ENCODE measurements around the gene DDR2. TPM values are rescaled to one million over a fixed set of nuclear protein-coding genes. Genes with fewer than 3 reads are reported as not detected.

Gene DDR2
- total RNA-seq, 1 donor from 2014 or later, result 0.37 TPM

DNA sequence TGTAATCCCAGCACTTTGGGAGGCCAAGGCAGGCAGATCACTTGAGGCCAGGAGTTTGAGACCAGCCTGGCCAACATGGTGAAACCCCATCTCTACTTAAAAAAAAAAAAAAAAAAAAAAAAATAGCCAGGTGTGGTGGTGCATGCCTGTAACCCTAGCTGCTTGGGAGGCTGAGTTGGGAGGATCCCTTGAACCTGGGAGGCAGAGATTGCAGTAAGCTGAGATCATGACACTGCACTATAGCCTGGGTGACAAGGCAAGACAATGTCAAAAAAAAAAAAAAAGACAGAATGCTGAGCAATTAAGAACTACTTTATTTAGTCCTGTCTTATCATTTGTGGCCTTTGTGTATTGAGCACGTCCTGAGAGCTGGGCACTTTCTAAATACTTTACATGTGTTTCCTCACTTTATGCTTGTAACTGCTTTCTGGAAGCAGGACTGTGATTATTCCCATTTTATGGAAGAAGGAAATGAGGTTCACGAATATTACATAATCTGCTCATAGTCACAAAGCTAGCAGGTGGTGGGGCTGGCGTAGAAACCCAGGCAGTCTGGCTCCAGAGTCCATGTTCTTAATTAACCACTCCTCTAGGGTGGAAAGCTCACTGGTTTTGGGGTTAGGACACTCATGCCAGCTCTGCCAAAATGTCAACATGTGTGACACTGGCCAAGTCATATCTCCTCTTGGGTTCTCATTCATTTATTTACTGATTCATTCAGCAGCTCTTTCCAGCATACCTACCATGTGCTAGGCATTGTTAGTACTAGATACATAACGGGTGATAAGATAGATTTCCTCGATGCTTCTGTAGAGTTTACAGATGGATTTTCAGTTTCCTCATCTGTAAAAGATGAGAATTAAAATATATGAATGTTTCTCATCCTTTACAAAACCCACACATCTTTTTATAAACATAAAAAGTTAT, 57.7 kb downstream of the DDR2 start:
- intact Hi-C loops (cut with micrococcal nuclease), result no loop called here
- Mint-ChIP-seq H3K36me3 (ENCODE audit: low read depth) (no peaks in the 10 kb centered on the region), H3K4me3 (no peak overlapping the region), H3K9me3 (no peaks in the 10 kb centered on the region), H3K4me1 (peaks cover 3% of the 10 kb centered on the region), H3K27ac (no peak overlapping the region), H3K27me3 (peaks cover 2% of the 10 kb centered on the region)
- no peak for DNase-seq

DNA sequence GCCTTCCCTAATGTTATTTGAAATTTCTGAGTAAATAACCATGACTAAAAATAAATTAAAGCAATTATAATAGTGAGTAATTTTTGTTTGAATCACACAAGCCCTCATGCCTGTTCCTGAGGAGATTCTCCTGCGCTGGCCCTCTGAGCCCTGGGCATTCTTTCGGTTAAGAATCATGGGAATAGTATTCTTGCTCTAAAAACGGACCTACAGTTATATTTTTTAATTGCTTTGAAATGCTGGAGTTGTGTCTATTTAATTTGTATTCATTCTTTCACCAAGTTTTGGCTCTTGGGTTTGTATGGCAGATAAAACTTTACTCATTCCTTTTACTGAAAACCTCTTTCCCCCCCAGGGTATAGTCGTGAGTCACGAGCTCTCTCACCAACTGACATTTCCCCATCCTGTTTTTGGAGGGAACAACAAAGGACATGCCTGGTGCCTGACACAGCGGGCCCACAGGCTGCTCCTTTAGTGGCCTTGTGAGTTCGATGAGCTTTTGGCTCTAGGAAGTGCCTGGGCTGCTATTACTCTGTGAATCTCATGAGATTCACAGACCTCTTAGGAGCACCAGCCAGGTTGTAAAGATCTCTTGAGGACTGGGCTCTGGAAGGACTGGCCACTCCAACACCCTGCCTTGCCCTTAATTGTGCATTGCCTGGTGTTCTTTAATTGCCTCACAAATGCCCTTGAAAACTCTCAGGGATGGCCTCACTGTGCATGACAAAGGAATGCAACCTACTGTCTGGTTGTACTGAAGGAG, 58.6 kb downstream of the DDR2 start:
- intact Hi-C loops (cut with micrococcal nuclease), result no loop called here
- H3K4me3 Mint-ChIP-seq, result no peak overlapping the region
- peaks cover 2% of the 10 kb centered on the region for H3K27me3 Mint-ChIP-seq
- DNase-seq, result no peak
- no peaks in the 10 kb centered on the region for H3K36me3 Mint-ChIP-seq (ENCODE audit: low read depth)
- H3K27ac Mint-ChIP-seq, result no peak overlapping the region
- peaks cover 3% of the 10 kb centered on the region for H3K4me1 Mint-ChIP-seq
- H3K9me3 Mint-ChIP-seq, result no peaks in the 10 kb centered on the region

DNA sequence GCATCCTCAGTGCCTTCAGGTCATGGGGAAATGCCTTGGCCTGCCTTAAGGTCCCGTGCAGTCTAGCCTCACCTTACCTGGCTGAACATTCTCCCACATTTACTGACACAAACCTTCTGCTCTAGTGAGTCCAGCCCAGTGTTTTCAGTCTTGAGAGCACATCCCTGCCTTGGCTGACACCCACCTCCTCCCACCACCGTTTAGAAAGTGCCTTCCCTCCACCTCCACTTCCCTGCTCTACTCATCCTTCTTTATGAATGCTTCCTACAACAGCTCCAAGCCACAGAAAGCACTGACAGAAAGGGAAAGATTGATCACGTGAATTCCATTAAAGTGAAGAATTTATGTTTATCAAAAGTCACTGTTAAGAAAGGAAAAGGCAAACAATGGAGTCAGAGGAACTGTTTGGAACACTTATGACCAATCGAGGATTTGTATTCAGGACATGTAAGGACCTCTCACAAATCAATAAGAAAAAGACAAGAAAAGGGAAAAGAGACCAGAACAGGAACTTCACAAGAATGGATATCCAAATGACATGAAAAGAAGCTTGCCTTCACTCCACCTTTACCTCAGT, 59.8 kb downstream of the DDR2 start:
- Mint-ChIP-seq H3K27me3 (peaks cover 3% of the 10 kb centered on the region), H3K27ac (no peak overlapping the region), H3K9me3 (no peaks in the 10 kb centered on the region), H3K36me3 (ENCODE audit: low read depth) (no peaks in the 10 kb centered on the region), H3K4me1 (peaks cover 3% of the 10 kb centered on the region), H3K4me3 (no peak overlapping the region)
- intact Hi-C loops (cut with micrococcal nuclease), result no loop called here
- DNase-seq, result no peak

DNA sequence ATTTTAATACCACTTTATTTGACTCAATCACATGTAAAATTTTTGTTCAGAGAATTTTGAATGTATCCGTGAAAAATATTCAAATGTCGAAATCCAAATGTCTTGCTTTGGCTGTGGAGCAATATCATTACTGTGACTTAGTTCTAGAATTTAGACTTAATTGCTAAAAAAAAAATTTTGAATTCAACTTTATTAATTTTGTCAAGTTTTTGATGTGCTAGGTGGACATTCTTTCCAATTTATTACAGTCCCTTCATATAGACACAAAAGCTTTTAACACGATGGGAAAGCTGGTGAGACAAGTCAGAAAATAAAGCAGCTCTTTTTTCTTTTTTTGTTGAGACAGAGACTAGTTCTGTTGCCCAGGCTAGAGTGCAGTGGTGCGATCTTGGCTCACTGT, 62.6 kb downstream of the DDR2 start:
- intact Hi-C loops (cut with micrococcal nuclease), result no loop called here
- no peaks in the 10 kb centered on the region for H3K9me3 Mint-ChIP-seq
- H3K4me1 Mint-ChIP-seq, result no peaks in the 10 kb centered on the region
- peaks cover 3% of the 10 kb centered on the region for H3K27me3 Mint-ChIP-seq
- H3K36me3 Mint-ChIP-seq (ENCODE audit: low read depth), result no peaks in the 10 kb centered on the region
- no peak for DNase-seq
- no peak overlapping the region for H3K27ac Mint-ChIP-seq
- no peak overlapping the region for H3K4me3 Mint-ChIP-seq

DNA sequence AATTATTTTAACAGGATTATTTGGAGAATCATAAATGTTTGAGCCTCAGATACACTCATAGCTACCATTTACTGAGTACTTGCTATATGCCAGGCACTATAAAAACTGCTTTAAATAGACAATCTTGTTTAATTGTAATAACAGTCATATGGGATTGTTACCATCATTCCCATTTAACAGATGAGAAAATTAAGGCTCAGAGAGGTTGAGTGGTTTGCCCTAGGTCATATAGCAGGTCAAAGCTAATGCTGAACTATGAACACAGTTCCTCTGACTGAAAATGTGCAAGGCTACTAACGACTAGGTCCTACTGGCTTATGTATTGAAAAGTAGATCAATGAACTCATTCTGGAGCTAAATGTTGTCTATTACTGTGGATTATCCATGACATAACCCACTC, 63.4 kb downstream of the DDR2 start:
- no peaks in the 10 kb centered on the region for H3K9me3 Mint-ChIP-seq
- no peak overlapping the region for H3K4me3 Mint-ChIP-seq
- intact Hi-C loops (cut with micrococcal nuclease), result no loop called here
- no peaks in the 10 kb centered on the region for H3K4me1 Mint-ChIP-seq
- no peaks in the 10 kb centered on the region for H3K36me3 Mint-ChIP-seq (ENCODE audit: low read depth)
- H3K27me3 Mint-ChIP-seq, result peaks cover 3% of the 10 kb centered on the region
- DNase-seq, result no peak
- no peak overlapping the region for H3K27ac Mint-ChIP-seq

DNA sequence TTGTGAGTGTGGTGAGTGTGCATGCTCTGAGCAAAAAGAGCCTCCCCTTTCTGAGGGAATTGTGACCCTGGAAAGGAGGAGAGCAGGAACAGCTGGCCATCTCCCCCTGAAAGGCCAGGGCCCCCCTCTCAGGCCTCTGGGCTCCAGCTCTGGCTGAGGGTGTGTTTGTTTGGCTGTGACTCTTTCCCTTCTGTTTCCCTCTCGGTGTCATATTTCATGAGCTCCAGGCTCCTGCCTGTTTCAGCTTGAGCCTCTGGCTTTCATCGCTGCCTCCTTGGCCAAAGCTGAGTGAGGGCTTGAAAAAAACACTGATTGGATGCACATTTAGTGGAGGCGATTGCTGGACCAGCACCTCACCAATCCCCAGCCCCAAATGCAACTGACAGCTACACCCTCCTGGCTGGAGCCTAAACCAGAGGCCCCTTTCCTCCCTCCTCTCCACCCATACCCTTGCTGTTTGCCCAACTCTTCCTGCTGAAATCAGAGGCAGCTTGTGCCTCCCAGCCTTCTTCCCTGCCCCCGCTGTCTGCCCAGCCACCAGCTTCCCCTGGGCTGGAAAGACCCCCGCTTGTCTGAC, 64.1 kb downstream of the DDR2 start:
- no peaks in the 10 kb centered on the region for H3K9me3 Mint-ChIP-seq
- H3K27me3 Mint-ChIP-seq, result peaks cover 3% of the 10 kb centered on the region
- H3K27ac Mint-ChIP-seq, result no peak overlapping the region
- no peaks in the 10 kb centered on the region for H3K36me3 Mint-ChIP-seq (ENCODE audit: low read depth)
- no peak overlapping the region for H3K4me3 Mint-ChIP-seq
- no peaks in the 10 kb centered on the region for H3K4me1 Mint-ChIP-seq
- intact Hi-C loops (cut with micrococcal nuclease), result no loop called here
- DNase-seq, result no peak

DNA sequence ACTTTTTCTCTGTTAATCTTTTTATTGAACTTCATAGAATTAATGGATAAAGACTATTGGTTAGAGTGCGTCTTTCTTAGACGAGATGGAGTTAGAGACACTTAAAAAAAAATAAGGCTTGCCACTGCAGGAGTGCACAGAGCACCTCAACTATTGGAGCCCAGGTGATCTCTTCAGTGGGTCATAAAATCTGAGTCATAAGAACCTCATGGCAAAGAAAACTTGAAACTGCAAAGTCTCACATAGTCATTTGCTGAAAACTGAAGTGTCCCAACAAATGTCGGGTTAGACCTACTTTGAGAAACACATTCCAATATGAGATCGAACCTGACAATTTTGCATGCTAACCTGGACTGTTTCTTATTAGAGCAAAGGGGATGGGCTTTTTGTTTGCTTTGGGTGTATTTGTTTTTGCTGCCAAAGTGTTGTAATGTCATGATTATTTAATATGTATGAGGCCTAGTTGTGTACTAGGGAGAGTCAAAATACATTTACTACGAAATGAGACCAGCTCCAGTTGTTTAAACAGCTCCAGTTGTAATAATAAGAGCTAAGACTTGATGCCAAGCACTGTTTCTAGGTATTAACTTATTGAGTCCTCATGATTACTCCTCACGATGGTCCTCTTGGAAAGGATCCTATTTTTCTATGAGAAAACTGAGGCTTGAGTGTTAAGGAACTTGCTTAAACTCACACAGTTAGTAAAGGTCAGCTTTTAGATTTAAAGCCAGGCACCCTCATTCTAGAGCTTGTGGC, 65.1 kb downstream of the DDR2 start:
- H3K27ac Mint-ChIP-seq, result no peak overlapping the region
- H3K9me3 Mint-ChIP-seq, result no peaks in the 10 kb centered on the region
- intact Hi-C loops (cut with micrococcal nuclease), result no loop called here
- H3K4me3 Mint-ChIP-seq, result no peak overlapping the region
- peaks cover 3% of the 10 kb centered on the region for H3K27me3 Mint-ChIP-seq
- no peak for DNase-seq
- H3K36me3 Mint-ChIP-seq (ENCODE audit: low read depth), result no peaks in the 10 kb centered on the region
- H3K4me1 Mint-ChIP-seq, result no peaks in the 10 kb centered on the region

DNA sequence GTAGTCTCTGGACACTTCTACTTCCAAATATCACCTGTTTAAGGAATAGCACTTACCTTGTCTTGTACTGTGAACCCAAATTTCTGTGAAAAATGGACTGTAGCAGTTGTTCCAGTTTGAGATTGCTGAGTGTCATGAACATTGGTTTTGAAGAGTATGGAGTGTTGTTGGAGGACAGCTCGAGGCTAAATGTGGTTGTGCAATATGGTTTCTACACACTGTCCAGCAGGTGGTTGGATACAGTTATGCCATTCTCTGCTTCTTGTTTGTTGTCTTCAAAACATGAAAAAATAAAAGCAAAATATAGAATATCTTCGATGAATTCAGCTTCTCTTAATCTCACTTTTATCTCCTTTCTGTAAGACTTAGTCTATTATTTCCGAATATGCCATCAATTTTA, 67.1 kb downstream of the DDR2 start:
- no peak for DNase-seq
- Mint-ChIP-seq H3K27me3 (peaks cover 3% of the 10 kb centered on the region), H3K36me3 (ENCODE audit: low read depth) (no peaks in the 10 kb centered on the region), H3K27ac (no peak overlapping the region), H3K4me1 (no peaks in the 10 kb centered on the region), H3K4me3 (no peak overlapping the region), H3K9me3 (no peaks in the 10 kb centered on the region)
- intact Hi-C loops (cut with micrococcal nuclease), result no loop called here

DNA sequence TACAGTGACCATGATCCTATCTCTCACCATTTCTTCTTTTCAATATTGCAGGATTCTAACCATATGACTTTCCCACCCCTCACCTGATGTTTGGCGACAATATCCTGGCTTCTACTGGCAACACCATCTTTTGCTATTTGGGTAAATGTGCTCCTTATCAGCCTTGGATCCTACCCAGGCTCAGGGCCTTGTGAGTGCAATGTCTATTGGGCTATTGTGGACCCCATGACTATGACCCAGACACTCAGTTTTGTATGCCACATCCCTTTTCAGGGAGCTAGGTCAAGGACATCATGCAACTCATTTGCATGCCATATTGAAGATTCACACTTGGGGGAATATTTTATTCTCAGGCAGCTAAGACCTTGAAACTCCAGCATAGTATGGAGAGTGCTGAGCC, 67.9 kb downstream of the DDR2 start:
- intact Hi-C loops (cut with micrococcal nuclease), result no loop called here
- Mint-ChIP-seq H3K9me3 (no peaks in the 10 kb centered on the region), H3K36me3 (ENCODE audit: low read depth) (no peaks in the 10 kb centered on the region), H3K4me3 (no peak overlapping the region), H3K27me3 (peaks cover 2% of the 10 kb centered on the region), H3K4me1 (no peaks in the 10 kb centered on the region), H3K27ac (no peak overlapping the region)
- no peak for DNase-seq

DNA sequence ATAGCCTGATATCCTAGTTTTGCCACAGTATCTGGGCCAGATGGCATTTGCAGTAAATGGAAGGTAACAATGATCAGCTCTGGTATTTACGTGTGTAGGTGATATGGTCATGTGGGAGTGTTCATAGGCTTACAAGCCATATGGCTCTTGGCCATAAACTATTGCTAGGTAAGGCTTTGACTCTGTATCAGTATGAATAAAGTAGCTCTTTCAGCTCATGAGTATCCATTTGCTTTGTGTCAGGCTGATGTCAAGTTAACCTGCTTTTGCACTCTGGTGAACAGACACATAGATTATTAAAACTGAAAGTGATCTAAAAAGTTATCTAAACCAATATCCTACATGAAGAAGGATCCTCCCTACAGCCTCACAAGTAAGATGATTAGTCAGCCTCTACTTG, 69.0 kb downstream of the DDR2 start:
- no peak overlapping the region for H3K4me3 Mint-ChIP-seq
- H3K36me3 Mint-ChIP-seq (ENCODE audit: low read depth), result no peaks in the 10 kb centered on the region
- no peaks in the 10 kb centered on the region for H3K4me1 Mint-ChIP-seq
- no peaks in the 10 kb centered on the region for H3K9me3 Mint-ChIP-seq
- peaks cover 2% of the 10 kb centered on the region for H3K27me3 Mint-ChIP-seq
- intact Hi-C loops (cut with micrococcal nuclease), result no loop called here
- DNase-seq, result no peak
- H3K27ac Mint-ChIP-seq, result no peak overlapping the region

DNA sequence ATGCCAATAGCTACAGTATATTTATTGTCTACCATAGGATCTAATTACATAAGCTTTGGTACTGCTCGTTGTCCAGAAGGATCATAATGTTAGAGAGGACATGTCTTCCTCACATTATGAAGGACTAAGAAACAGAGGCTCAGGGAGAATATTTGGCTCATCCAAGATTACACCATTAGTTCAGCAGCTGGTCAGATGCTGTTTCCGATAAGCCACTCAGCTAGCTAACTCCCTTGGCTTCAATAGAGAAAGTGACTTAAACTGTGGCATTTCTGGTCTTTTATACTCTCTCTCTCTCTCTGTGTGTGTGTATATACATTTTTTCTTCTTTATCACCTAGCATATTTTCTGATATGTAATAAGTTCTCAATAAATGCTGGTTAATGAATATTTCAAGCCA, 70.4 kb downstream of the DDR2 start:
- intact Hi-C loops (cut with micrococcal nuclease), result no loop called here
- Mint-ChIP-seq H3K4me1 (no peaks in the 10 kb centered on the region), H3K9me3 (no peaks in the 10 kb centered on the region), H3K36me3 (ENCODE audit: low read depth) (no peaks in the 10 kb centered on the region), H3K4me3 (no peak overlapping the region), H3K27ac (no peak overlapping the region), H3K27me3 (no peaks in the 10 kb centered on the region)
- no peak for DNase-seq

DNA sequence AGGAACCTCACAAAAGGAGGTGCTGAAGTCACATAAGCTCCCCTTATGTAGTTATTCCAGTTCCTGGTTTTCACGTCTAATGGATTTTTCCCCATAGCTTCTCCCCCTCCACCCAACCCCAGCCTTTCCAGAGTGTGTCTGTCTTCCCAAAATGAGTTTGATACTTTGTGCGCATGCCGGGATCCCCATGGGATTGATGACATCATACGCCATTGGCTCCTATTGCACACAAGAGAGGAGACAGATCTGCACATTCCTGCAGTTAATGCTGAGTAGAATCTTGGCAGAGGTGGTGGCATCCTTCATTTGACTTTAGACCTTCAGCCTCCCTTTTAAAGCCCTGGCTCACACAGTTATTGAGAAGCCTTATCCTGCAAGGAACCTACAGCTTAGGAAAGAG, 71.4 kb downstream of the DDR2 start:
- Mint-ChIP-seq H3K9me3 (no peaks in the 10 kb centered on the region), H3K27me3 (no peaks in the 10 kb centered on the region), H3K4me3 (no peak overlapping the region), H3K27ac (no peak overlapping the region), H3K36me3 (ENCODE audit: low read depth) (no peaks in the 10 kb centered on the region), H3K4me1 (no peaks in the 10 kb centered on the region)
- intact Hi-C loops (cut with micrococcal nuclease), result no loop called here
- no peak for DNase-seq

DNA sequence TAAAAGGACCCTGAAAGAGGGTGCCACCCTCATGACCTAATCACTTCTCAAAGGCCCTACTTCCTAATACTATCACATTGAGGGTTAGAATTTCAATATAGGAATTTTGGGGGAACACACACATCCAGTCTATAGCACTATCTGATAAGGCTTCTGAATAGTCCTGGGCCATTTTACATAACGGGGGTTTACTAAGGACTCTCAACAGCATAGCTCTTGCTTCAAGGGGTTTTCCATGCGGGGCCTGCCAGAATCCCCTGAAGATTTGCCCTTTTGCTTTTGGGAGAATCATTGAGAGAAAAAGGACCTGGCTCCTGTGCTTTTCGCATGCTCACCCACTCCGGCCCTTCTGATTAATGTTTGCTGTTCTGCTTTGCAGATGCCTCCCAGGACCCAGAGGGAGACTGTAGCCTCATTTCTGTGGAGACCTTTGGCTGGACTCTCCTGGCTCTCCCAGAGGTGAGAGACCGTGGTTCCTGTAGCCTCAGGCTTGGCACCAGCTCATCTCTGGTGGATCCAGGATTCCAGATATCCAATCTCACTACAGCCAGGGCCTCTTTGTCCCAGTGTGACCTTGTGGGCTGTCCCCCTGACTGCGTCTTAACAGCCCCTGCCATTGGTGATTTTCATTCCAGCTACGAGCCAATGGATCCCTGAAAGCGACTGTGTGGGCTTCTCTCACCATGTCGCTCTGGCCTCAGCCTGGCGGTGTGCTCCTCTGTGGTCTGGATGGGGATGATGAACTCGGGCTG, 72.6 kb downstream of the DDR2 start:
- no peak for DNase-seq
- Mint-ChIP-seq H3K4me3 (no peak overlapping the region), H3K9me3 (no peaks in the 10 kb centered on the region), H3K27ac (no peak overlapping the region), H3K27me3 (no peaks in the 10 kb centered on the region), H3K4me1 (no peaks in the 10 kb centered on the region), H3K36me3 (ENCODE audit: low read depth) (no peaks in the 10 kb centered on the region)
- intact Hi-C loops (cut with micrococcal nuclease), result no loop called here
